HG03571 (cell line): Measurements from ENCODE around the gene OMA1.
"Not testable (repeated sequence)": the region's sequence is repeated elsewhere in the genome, so short reads cannot be mapped to it uniquely, and the experiment has no call there.

Experiments
- ATAC-seq: cut with Tn5 transposase; IDR thresholded peaks from one replicate; pipeline ENCODE4 v1.9.1; 2021; ENCODE audit not compliant: unreplicated experiment

OMA1 gene

DNA sequence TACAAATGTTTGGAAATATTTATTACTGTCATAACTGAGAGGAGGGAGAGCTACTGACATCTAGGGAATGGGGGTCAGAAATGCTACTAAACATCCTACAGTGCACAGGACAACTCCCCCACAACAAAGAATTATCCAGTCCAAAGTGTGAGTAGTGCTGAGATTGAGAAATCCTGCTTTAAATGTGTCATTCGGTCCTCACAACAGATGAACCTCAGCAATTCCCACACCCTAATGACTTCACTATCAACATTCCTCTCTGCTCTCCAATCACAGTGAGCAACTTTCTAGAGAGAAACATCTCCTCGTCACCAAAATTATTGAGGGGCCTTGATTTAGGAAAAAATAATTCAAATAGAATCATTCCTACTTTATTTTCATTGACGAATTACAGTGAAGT lies 18.0 kb downstream of the OMA1 start:
- no peak for ATAC-seq

- ATAC-seq = no peak
Measured at GRCh38 chr1:58524353-58524945, 22.1 kb downstream of the OMA1 start.

DNA sequence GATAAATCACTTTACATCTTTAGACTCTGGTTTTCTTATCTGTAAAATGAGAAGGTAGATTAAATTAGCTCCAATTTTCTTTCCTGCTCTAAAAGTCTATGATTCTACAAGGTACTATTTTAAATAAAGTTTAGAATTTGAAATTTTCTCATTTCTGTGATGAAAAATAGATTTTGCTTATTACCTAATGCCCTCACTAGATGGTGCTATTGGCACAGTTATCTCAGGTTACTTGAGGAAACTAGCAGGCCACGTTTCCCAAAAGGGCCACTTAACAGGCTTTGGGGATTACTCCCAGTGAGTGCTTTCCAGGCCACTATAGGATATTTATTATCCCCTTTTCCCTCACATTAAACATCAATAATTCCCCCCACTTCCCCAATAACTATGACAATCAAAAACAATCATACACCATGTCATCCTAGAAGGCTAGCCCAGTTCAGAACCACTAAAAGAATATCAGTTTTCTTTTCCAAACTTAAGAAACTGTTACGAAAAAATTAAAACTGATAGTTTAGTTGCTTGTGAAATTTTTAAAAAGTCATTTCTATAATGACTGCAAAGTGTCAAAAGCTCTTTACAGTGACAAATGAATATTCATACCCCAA lies 30.6 kb downstream of the OMA1 start:
- no peak for ATAC-seq

DNA sequence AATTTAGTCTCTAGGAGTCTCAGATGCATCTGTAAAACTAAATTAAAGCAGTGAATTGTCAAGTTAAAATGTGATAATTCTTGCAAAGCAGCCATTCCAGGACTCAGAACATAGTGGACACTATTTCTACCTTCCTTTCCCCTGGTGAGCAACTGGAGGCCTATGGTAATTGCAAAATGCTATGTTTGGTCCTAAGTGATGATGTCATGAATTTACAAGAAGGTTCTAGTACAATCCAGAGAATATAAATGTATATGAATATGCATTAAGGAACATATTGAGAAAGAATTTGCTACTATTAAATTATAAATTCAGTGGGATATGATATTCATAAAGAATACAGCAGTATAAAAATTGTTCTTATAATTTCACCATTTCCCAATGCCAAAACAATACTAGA lies 32.6 kb downstream of the OMA1 start:
- no peak for ATAC-seq

- ATAC-seq = no peak
Measured at GRCh38 chr1:58508629-58509028, 37.9 kb downstream of the OMA1 start.

GRCh38 chr1:58505286-58505685 lies 41.2 kb downstream of the OMA1 start:
- no peak for ATAC-seq

GRCh38 chr1:58502519-58502918 lies 44.0 kb downstream of the OMA1 start:
- ATAC-seq = no peak

- ATAC-seq = no peak
Measured at GRCh38 chr1:58500043-58500442, 46.5 kb downstream of the OMA1 start.

GRCh38 chr1:58497499-58497898 lies 49.0 kb downstream of the OMA1 start:
- no peak for ATAC-seq

DNA sequence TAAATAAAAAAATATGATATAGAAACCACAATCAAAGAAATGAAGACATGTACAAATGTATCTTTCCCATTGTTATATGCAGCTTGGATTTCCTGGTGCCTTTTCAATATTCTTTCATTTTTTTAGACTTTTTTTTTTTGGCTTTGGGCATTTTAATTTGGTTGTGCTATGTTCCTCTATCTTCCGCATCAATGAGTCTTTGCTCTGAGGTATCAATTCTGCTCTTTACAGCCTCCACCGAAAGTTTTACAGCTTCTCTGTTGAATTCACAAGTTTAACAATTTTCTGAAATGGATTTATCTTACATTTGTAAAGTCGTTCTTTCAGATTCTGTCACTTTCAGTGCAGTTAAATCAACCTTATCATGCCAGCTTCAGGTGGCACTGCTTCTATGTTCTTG lies 50.5 kb downstream of the OMA1 start:
- ATAC-seq = no peak

DNA sequence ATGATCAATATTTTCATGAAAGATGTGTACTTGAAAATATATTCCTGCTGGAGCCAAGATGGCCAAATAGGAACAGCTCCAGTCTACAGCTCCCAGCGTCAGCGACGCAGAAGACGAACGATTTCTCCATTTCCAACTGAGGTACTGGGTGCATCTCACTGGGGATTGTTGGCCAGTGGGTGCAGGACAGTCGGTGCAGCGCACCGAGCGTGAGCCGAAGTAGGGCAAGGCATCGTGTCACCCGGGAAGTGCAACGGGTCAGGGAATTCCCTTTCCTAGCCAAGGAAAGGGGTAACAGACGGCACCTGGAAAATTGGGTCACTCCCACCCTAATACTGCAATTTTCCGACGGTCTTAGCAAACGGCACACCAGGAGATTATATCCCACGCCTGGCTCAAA lies 57.6 kb downstream of the OMA1 start:
- ATAC-seq = not testable (repeated sequence)

- no peak for ATAC-seq
Measured at GRCh38 chr1:58487002-58487401, 59.5 kb downstream of the OMA1 start.

DNA sequence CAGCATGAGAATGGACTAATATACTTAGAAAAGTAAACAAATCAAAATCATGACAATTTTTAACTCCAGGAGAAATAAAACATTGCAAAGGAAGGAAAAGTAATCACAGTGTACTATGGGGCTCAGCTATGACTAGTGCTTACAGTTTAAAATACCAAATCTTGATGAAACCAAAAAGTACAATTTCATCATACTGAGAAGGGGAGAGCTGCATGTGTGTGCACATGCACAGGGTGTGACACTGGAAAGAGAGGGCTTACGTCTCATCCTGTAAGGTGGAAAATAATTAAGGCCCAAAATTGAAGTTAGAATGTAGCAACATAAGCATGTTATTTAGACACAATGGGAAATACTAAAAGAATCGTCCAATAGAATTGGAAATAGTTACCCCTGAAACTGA lies 64.6 kb downstream of the OMA1 start:
- ATAC-seq = no peak

DNA sequence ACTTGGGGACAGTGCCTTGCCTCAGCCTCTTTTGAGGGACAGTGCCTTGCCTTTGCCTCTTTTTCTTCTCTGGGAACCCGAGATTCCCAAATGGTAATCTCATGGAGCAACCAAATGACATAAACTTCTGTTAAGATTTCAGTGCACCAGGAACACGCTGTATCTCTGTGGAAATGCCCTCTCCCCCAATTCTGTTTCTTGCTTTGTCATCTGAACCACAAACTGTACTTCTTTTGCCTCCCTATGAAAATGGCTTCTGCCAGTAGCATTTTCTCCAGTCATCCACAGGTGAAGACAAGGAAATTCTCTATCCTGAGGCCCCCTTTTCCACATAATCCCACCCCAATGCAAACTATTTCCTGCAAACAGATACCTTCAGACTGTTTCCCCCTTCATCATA lies 66.3 kb downstream of the OMA1 start:
- ATAC-seq = no peak

- no peak for ATAC-seq
Measured at GRCh38 chr1:58477390-58477789, 69.1 kb downstream of the OMA1 start.

DNA sequence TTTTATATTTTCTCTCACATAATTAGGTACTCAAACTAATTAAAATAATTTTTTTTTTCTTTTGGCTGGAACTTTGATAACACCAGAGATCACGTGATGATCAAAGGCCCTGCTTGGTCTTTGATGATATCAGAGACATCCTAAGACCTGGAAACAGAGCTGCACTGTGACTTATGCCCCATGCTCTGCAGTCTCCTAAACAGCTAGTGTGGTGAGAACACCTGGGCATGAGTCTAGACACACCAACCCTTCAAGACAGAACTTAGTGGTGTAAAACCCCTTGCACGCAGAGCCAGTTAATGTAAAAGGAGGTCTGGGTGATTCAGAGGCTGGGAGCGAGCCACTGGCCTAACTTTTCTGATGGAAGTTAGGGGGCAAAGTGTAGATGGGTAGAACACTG lies 70.3 kb downstream of the OMA1 start:
- no peak for ATAC-seq

DNA sequence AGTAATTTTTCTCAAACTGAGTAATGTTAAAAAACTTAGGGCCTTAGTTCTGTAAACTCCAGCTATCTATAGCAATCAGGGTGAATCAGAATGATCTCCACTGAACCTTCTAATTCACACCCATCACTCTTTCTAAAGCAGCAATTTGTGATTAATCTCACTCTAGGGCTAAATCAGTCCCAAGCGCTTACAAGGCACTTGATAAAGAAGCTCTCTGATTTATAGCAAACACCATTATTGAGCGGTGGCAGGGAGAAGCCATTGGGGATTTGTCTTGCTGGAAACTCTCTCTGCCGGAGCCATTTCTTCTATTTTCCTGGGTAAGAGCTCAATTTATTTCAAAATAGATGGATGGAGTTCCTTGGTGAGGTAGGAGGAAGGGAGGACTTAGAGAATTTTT lies 77.0 kb downstream of the OMA1 start:
- ATAC-seq = no peak

- ATAC-seq = no peak
Measured at GRCh38 chr1:58469016-58469415, 77.5 kb downstream of the OMA1 start.

GRCh38 chr1:58468612-58469011 lies 77.9 kb downstream of the OMA1 start:
- no peak for ATAC-seq

DNA sequence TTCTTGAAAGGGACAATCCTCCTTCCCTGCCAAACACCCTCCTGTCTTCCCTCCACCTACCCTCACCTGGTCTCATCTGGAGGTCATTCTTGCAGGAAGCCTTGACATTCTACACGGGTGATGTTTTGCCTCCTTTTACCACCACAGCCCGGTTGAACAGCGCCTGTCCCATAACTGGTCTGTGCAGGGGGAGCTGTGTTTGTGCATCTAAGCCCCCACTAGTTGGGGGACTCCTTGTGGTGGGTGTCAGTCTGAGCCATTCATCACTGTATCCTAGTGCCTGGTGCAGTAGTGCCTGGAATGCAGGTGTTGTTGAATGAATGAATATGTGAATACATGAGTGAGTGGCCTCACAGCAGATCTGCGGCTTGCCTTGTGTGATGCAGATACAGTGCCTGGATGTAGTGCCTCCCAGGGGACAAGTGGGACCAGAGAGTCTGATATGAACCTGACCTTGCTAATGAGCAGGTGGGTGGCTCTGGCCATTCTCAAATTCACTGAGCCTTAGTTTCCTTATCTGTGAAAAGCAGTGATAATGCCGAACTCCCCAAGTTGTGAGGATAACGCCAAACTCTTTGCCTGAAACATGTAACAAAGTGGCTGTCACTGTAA lies 79.8 kb downstream of the OMA1 start:
- no peak for ATAC-seq

- ATAC-seq = no peak
Measured at GRCh38 chr1:58465825-58466629, 80.5 kb downstream of the OMA1 start.

DNA sequence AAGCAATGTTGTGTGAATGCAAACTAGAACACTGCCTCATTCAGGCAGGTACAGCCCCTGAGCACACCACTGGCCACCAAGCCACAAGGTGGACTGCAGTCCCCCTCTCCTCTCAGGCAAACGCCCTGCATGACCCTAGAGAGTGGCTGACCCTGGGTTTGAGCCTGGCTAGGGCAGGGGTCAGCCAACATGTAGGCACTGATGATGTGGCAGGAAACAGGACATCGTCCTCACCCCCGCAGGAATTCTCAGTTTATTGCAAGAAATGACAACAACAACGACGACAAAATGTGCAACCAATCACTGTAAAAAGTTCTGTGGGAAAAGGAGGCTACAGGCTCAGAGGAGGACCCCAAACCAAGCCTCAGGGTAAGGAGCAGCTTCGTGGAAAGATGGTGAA lies 81.3 kb downstream of the OMA1 start:
- ATAC-seq = no peak
